K562 (cell line): ENCODE measurements around the gene MTO1. TPM values are rescaled to one million over a fixed set of nuclear protein-coding genes. Genes with fewer than 3 reads are reported as not detected.
A peak's percentile ranks its signal among the peaks of the same experiment; 100 is the strongest.

ENCODE experiments used
- BRD4 ChIP-seq: fragments of 200-600 bp; sonication (generic); IDR thresholded peaks from 2 replicates; pipeline ENCODE4 v1.6.1; 2017; ENCODE audit warnings: inconsistent platforms
- COPS2 ChIP-seq: fragments of 450-650 bp; conservative IDR thresholded peaks from 2 replicates; pipeline ENCODE4 v1.6.1; 2016; ENCODE audit warnings: mild to moderate bottlenecking, moderate library complexity
- DIDO1 ChIP-seq: fragments of 450-650 bp; IDR thresholded peaks from 2 replicates; pipeline ENCODE4 v1.6.1; 2016; ENCODE audit warnings: low read depth, missing biosample characterization, missing genetic modification characterization
- FOXA3 ChIP-seq, 2 experiments: fragments of 450-650 bp in 1 of 2; sonication (generic) in 1 of 2; formaldehyde crosslinking; IDR thresholded peaks in 1 of 2; conservative IDR thresholded peaks in 1 of 2; 2 replicates each; pipeline versions ENCODE4 v1.4.0 to v1.8.0; 2020 to 2022; ENCODE audit warnings: mild to moderate bottlenecking in 2 of 2, missing genetic modification reagents in 1 of 2
- FOXP1 ChIP-seq: sonication (generic); formaldehyde crosslinking; IDR thresholded peaks from 2 replicates; pipeline ENCODE4 v1.8.0; 2022; ENCODE audit warnings: mild to moderate bottlenecking, missing genetic modification reagents
- HDAC3 ChIP-seq: fragments of 450-650 bp; IDR thresholded peaks from 2 replicates; pipeline ENCODE4 v1.6.1; 2018; ENCODE audit warnings: borderline replicate concordance, mild to moderate bottlenecking, moderate library complexity; ENCODE audit not compliant: partially characterized antibody
- HOXB6 ChIP-seq: fragments of 250-450 bp; sonication (Bioruptor Pico); IDR thresholded peaks from 2 replicates; pipeline ENCODE4 v1.5.1; 2022; ENCODE audit warnings: mild to moderate bottlenecking, borderline replicate concordance
- JUN ChIP-seq, 2 experiments: sonication (generic) in 1 of 2; formaldehyde crosslinking in 1 of 2; IDR thresholded peaks; 2 replicates each; pipeline versions ENCODE4 v1.6.1 to v1.8.0; 2012 to 2022; ENCODE audit warnings: borderline replicate concordance in 2 of 2, mild to moderate bottlenecking in 2 of 2, improper control_type of control experiment in 1 of 2, low read depth in 1 of 2, low read length in 1 of 2, missing genetic modification reagents in 1 of 2
- MAFG ChIP-seq: fragments of 450-650 bp; conservative IDR thresholded peaks from 2 replicates; pipeline ENCODE4 v1.6.1; 2016; ENCODE audit warnings: missing genetic modification characterization, missing compliant biosample characterization
- MTF1 ChIP-seq: fragments of 250-450 bp; sonication (Bioruptor Pico); IDR thresholded peaks from 2 replicates; pipeline ENCODE4 v1.9.0; 2021; ENCODE audit warnings: moderate library complexity, mild to moderate bottlenecking, inconsistent platforms, borderline replicate concordance
- PHB2 ChIP-seq: fragments of 450-650 bp; IDR thresholded peaks from 2 replicates; pipeline ENCODE4 v1.6.1; 2017; ENCODE audit warnings: low read depth
- SAFB ChIP-seq: fragments of 200-400 bp; formaldehyde crosslinking; IDR thresholded peaks from 2 replicates; pipeline ENCODE4 v1.6.1; 2017; ENCODE audit warnings: low read depth, low read length, borderline replicate concordance
- SAFB2 ChIP-seq: fragments of 200-400 bp; formaldehyde crosslinking; IDR thresholded peaks from 2 replicates; pipeline ENCODE4 v1.6.1; 2018; ENCODE audit warnings: borderline replicate concordance, low read length, low read depth, moderate library complexity; ENCODE audit not compliant: severe bottlenecking
- SMARCC2 ChIP-seq: fragments of 450-650 bp; IDR thresholded peaks from 2 replicates; pipeline ENCODE4 v1.6.1; 2017; ENCODE audit warnings: antibody characterized with exemption, moderate library complexity, mild to moderate bottlenecking, low read depth
- TCF15 ChIP-seq: fragments of 250-450 bp; sonication (Bioruptor Pico); IDR thresholded peaks from 2 replicates; pipeline ENCODE4 v1.8.0; 2022; ENCODE audit warnings: moderate library complexity, mild to moderate bottlenecking, inconsistent platforms
- TEAD1 ChIP-seq, 2 experiments: fragments of 450-650 bp in 1 of 2; sonication (generic) in 1 of 2; formaldehyde crosslinking; IDR thresholded peaks; 2 replicates each; pipeline versions ENCODE4 v1.4.0 to v1.8.0; 2020 to 2022; ENCODE audit warnings: mild to moderate bottlenecking in 2 of 2, missing genetic modification reagents in 1 of 2
- TRIM28 ChIP-seq: fragments of 450-650 bp; IDR thresholded peaks from 2 replicates; pipeline ENCODE4 v1.6.1; 2017
- U2AF1 ChIP-seq: fragments of 200-400 bp; formaldehyde crosslinking; optimal IDR thresholded peaks from 2 replicates; pipeline ENCODE3; 2017; ENCODE audit warnings: mild to moderate bottlenecking, low read depth, low read length, moderate library complexity
- XRCC4 ChIP-seq: IDR thresholded peaks from one replicate; pipeline ENCODE4 v1.6.1; 2011; ENCODE audit not compliant: insufficient read depth, insufficient read length; ENCODE audit errors: extremely low read depth
- YY1 ChIP-seq, 3 experiments: IDR thresholded peaks; 2 replicates each; pipeline ENCODE4 v1.6.1; 2011; ENCODE audit warnings: low read length in 2 of 3, mild to moderate bottlenecking in 2 of 3, moderate library complexity in 2 of 3, borderline replicate concordance in 1 of 3, control low read depth in 1 of 3, low read depth in 1 of 3; ENCODE audit not compliant: insufficient read depth in 3 of 3, insufficient replicate concordance in 2 of 3, control insufficient read depth in 1 of 3, insufficient read length in 1 of 3; ENCODE audit errors: extremely low read depth in 1 of 3
- ZBTB2 ChIP-seq: fragments of 450-650 bp; IDR thresholded peaks from 2 replicates; pipeline ENCODE4 v1.6.1; 2016; ENCODE audit warnings: antibody characterized with exemption
- ZNF140 ChIP-seq: fragments of 250-450 bp; sonication (Bioruptor Pico); IDR thresholded peaks from 2 replicates; pipeline ENCODE4 v1.8.0; 2021; ENCODE audit warnings: moderate library complexity, mild to moderate bottlenecking, inconsistent platforms
- ZNF347 ChIP-seq: fragments of 450-650 bp; formaldehyde crosslinking; IDR thresholded peaks from 2 replicates; pipeline ENCODE4 v1.4.0; 2020; ENCODE audit warnings: low read depth, mild to moderate bottlenecking, moderate library complexity
- ZNF449 ChIP-seq: fragments of 250-450 bp; sonication (Bioruptor Pico); IDR thresholded peaks from 2 replicates; pipeline ENCODE4 v1.8.0; 2022; ENCODE audit warnings: moderate library complexity, mild to moderate bottlenecking, inconsistent platforms
- ZNF77 ChIP-seq: fragments of 250-450 bp; sonication (Bioruptor Pico); IDR thresholded peaks from 2 replicates; pipeline ENCODE4 v1.5.0; 2020
- polyA plus RNA-seq, 8 experiments: library from polyadenylated mRNA; depleted of rRNA in 4 of 8; stranded (reverse) in 5 of 8; unstranded in 3 of 8; fragments of >200 nt; fragmentation: Nextera tagmentation in 2 of 8; fragmentation: Illumina TruSeq in 1 of 8; extraction: Ambion mirVana in 2 of 8; extraction: Trizol in 1 of 8; gene quantifications; 2 replicates each; pipeline versions ENCODE4 v1.2.1 to v1.2.3, GENCODE V29; 2011 to 2014; ENCODE audit warnings: inconsistent platforms in 1 of 8, missing spikeins in 1 of 8
- total RNA-seq, 7 experiments: library from RNA; depleted of rRNA in 6 of 7; stranded (reverse); fragments of >200 nt in 6 of 7; fragmentation: Illumina TruSeq in 2 of 7; extraction: Trizol in 2 of 7; gene quantifications; 2 replicates each; pipeline versions ENCODE4 v1.2.1 to v1.2.3, GENCODE V29; 2011 to 2021; ENCODE audit warnings: low replicate concordance in 1 of 7

The MTO1 gene
- total and polyA plus RNA-seq, 9 of the 15 experiments (the other 6 are each of a cell fraction or from before 2014, with no cell fraction given) = 33.4 to 62.3 (median 50.6) TPM

GRCh38 chr6:73523434-73524123, 62.0 kb downstream of the MTO1 start (continued):
- TF ChIP-seq U2AF1 (no peak), TRIM28 (no peak), SMARCC2 (no peak), TCF15 (no peak), PHB2 (no peak), JUN (IDR thresholded peaks at IDR 0.05; ENCODE audit: borderline replicate concordance, low read depth, low read length) (no peak), JUN (CRISPR knock-in tag; IDR thresholded peaks at IDR 0.05; ENCODE audit: borderline replicate concordance) (peak; percentile 67; the same call in 1 of the 2 replicates), BRD4 (no peak), FOXA3 (CRISPR knock-in tag; conservative IDR thresholded peaks at IDR 0.05 in 1 of 2, IDR thresholded peaks at IDR 0.05 in 1 of 2) (peak in 1 of 2 experiments; percentile 82; a peak in 2 of 4 replicates), MAFG (no peak), ZNF347 (no peak), TEAD1 (CRISPR knock-in tag; IDR thresholded peaks at IDR 0.05) (peak in 1 of 2 experiments; percentile 84; a peak in 1 of 4 replicates), XRCC4 (no peak), ZNF140 (CRISPR knock-in tag) (no peak), MTF1 (CRISPR knock-in tag) (no peak), DIDO1 (tag) (no peak), HDAC3 (no peak), YY1 (IDR thresholded peaks at IDR 0.05; ENCODE audit: borderline replicate concordance in 1 of 3, control insufficient read depth in 1 of 3, extremely low read depth in 1 of 3, insufficient read depth in 3 of 3, insufficient read length in 1 of 3, insufficient replicate concordance in 2 of 3, low read depth in 1 of 3, low read length in 2 of 3) (peak in 1 of 3 experiments; percentile 51), ZNF449 (CRISPR knock-in tag) (no peak), FOXP1 (peak; percentile 87; the same call in 1 of the 2 replicates), SAFB (no peak), ZNF77 (CRISPR knock-in tag) (no peak), SAFB2 (no peak), ZBTB2 (no peak), COPS2 (no peak), HOXB6 (CRISPR knock-in tag) (no peak)
